Measurements from ENCODE around the gene CYRIA.

Gene CYRIA

GRCh38 chr2:16665748-16666448 lies at the start of gene CYRIA:
CYRIA (minus strand) TSS chr2:16665834; CDS start chr2:16588119, 77,715 bp downstream.
- no peak for DNase-seq

- DNase-seq = no peak
Observed at GRCh38 chr2:16713011-16713423, 47.4 kb upstream of the CYRIA start.

GRCh38 chr2:16709769-16710168 lies 44.1 kb upstream of the CYRIA start:
- no peak for DNase-seq

GRCh38 chr2:16708173-16708572 lies 42.5 kb upstream of the CYRIA start:
- DNase-seq = no peak

GRCh38 chr2:16707014-16707623 lies 41.5 kb upstream of the CYRIA start:
- no peak for DNase-seq

GRCh38 chr2:16700551-16701259 lies 35.1 kb upstream of the CYRIA start:
- DNase-seq = no peak

GRCh38 chr2:16693854-16694253 lies 28.2 kb upstream of the CYRIA start:
- no peak for DNase-seq

GRCh38 chr2:16691261-16691660 lies 25.6 kb upstream of the CYRIA start:
- no peak for DNase-seq

- DNase-seq = no peak
Observed at GRCh38 chr2:16687955-16688354, 22.3 kb upstream of the CYRIA start.

GRCh38 chr2:16687222-16687621 lies 21.6 kb upstream of the CYRIA start:
- no peak for DNase-seq

- DNase-seq = no peak
Observed at GRCh38 chr2:16686641-16687040, 21.0 kb upstream of the CYRIA start.

- no peak for DNase-seq
Observed at GRCh38 chr2:16685340-16685715, 19.7 kb upstream of the CYRIA start.

GRCh38 chr2:16684676-16685339 lies 19.2 kb upstream of the CYRIA start:
- DNase-seq = no peak

GRCh38 chr2:16683576-16683975 lies 17.9 kb upstream of the CYRIA start:
- no peak for DNase-seq

- no peak for DNase-seq
Observed at GRCh38 chr2:16682431-16683118, 16.9 kb upstream of the CYRIA start.

GRCh38 chr2:16680781-16681180 lies 15.1 kb upstream of the CYRIA start:
- DNase-seq = no peak

- no peak for DNase-seq
Observed at GRCh38 chr2:16680304-16680703, 14.7 kb upstream of the CYRIA start.

GRCh38 chr2:16678964-16679363 lies 13.3 kb upstream of the CYRIA start:
- DNase-seq = no peak

- DNase-seq = no peak
Observed at GRCh38 chr2:16677875-16678274, 12.2 kb upstream of the CYRIA start.

GRCh38 chr2:16675781-16676180 lies 10.1 kb upstream of the CYRIA start:
- no peak for DNase-seq

GRCh38 chr2:16674154-16674553 lies 8.5 kb upstream of the CYRIA start:
- no peak for DNase-seq

GRCh38 chr2:16671760-16672159 lies 6.1 kb upstream of the CYRIA start:
- DNase-seq = no peak

- no peak for DNase-seq
Observed at GRCh38 chr2:16669388-16669787, 3.8 kb upstream of the CYRIA start.
